COLO668 (cell line): ENCODE results near the gene TSPAN17.
A peak's percentile ranks its signal among the peaks of the same experiment; 100 is the strongest.
"Not testable (repeated sequence)": the region's sequence is repeated elsewhere in the genome, so short reads cannot be mapped to it uniquely, and the experiment has no call there.

Source experiments
- DNase-seq: peaks from one replicate; lab custom pipeline; 2025; ENCODE audit not compliant: unreplicated experiment; lab: John Stamatoyannopoulos, UW

Gene TSPAN17

DNA sequence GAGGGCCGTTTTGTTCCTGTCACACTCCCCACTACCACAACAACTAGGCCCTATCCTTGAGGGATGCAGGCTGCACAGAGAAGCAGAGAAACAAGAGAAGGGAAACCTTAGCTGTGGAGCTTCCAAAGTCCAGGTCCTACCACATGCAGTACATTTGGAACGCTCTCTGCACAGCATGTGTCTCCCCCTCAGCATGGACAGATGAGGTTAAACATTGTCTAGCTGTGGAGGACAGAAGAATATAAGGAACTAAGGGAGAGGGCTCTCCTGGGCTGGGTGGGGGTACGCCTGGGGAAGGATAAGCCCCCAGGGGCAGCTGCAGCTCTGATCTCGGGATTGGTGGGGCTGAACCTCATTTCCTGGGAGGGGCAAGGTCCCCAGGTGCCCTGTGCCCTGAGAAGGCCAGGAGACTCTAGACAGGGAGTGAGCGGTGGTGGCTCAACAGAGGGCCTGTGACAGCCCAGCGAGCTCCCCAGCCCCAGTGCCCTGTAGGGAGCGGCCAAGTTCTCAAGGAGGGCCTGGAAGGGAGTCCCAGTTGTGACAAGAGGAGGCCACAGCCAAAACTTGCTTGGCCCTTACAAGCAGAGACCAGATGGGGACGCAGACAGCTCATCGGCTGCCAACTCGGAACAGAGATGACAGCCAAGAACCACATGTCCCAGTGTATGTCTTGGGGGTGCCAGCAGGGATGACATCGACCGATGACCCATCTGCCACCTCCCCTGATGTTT, 30.1 kb downstream of the TSPAN17 start:
- no peak for DNase-seq

DNA sequence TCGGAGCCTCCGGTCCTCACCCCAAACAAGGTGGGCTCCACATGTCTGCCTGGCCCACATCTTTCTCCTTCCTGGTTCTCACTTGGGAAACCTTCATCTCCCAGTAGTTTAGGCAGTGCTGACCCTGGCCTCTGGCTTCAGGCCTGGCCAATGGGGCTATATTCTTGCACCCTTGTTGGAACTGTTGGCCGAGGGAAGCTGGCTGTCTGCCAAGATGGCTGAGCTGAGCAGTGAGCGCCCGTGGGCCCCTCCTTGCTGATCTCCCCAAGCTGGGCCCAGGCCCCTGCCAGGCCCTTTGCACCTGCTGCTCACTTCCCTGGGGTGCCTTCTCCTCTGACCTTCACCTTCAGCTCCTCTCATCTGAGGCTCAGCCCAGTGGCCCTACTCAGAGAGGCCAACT, 31.3 kb downstream of the TSPAN17 start:
- peak; percentile 10 for DNase-seq

DNA sequence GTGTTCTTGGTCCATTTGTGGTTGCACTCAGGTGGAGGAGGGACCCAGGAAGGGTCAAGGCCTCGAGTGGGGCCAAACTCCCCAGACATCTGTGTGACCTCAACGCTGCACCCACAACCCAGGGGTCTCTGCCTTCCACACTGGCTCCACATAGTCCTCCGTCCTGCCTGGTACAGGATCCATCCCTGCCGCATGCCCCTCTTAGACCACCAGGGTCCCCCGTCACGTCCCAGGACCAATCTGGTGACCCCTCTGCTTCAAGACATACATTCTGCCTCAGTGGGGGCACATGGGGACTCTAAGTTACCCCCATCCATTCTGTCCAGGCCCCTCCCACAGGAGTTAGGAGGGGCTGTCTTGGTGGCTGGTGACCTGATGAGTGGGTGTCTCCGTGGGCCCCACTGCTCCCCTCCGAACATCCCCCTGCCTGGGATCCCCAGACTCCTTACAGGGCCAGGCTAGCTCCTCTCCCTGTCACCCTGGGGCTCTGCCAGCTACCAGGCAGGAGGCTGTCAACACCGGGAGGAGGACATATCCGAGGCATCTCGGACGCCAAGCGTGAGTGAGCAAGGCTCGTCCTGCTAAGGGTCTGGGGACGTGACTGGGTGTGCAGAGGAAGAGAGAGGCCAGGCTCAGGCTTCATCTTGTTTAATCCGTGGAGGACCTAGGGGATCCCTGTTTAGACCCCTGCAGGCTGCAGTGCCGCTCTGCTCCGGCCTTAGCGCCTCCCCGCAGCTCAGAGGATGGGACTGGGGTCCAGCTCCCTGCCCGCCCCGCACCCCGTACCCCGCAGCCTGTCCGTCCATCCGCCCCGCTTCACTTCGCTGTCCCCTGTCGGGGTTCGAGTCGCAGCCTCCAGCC, 32.3 kb downstream of the TSPAN17 start:
- DNase-seq = no peak

DNA sequence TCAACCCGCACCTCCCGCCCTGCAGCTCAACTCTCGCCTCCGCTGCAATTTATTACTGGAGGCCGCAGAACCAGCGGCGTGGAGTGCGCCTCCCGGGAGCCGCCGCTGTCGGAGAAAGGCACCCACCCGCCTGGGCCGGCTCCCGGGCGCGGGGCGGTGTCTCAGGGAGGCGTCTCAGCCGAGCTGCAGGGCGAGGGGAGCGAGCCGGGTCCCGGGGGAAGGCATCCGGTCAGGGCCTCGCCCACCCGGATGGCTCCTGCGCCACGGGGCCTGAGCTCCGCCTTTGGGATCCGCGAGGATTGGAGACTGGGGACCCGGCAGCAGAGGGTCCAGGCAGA, 32.9 kb downstream of the TSPAN17 start:
- DNase-seq = no peak

DNA sequence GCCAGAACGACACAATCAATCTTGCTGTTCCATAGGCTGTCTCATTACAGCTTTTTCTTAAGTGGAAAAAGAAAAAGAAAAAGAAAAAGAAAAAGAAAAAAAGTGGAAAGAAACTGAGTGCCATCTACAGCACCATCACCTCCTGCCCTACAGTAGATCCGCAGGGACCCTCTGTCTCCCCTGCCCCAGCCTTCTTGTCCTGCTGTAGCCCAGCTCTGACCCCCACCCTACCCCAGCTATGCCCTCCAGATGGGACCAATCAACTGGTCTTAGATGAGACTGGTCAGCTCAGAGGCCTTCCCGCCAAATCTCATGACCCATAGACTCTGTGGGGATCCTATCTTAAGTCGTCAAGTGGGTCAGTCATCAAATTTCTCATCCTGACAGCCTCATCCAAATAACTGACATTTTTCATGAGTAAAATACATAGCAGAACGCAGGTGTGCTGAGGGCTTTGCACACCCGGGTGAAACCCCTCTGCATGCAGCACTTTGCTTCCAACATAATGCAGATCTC, 34.8 kb downstream of the TSPAN17 start:
- no peak for DNase-seq

DNA sequence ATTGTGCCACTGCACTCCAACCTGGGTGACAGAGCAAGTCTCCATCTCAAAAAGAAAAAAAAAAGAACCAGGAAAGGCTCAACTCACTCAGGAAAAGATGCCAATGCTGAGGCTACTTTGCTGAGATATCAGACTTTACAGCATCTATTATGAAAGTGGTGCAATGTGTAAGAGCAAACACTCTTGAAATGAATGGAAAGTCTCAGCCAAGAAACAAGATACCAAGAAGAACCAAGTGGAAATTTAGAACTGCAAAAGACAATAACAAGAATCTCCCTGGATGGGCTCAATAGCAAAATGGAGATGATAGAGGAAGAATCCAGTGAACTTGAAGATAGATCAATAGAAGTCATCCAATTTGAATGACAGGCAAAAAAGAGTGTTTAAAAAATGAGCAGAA, 37.7 kb downstream of the TSPAN17 start:
- DNase-seq = no peak

DNA sequence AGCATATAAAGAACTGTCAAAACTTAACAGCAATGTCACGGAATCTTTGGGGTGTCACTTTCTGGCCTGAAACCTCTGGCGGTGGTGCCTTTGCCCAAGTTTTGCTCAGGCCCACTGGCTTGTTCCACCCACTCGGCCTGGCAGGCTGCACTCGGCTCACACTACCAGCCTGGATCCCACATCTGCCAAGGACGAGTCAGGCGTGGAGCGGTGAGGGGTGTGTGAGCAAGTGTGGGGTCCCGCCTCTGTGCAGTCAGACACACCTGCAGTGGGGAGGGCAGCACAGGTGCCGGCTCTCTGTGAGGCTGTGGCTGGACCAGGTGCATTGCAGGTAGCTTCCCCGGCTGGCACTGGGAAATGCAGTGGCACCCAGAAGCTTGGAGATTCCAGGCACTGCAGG, 40.0 kb downstream of the TSPAN17 start:
- DNase-seq = no peak

DNA sequence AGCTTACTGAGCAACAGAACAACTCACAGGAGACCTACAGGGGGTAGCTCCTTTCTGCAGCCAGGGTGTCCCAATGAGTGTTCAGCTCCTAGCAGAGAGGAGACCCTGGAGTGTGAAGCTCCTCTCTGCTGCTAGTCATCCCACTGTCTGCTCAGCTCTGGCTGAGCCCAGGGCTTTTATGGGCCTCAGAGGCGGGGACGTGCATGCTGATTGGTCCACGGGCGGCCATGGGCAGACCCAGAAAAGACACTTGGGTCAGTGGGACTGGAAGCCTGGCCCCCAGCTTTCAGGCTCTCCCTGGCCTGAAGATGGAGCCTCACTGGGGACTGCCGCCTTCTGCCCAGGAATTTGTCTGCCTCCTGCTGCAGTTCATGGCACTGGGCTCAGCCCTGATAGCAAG, 40.6 kb downstream of the TSPAN17 start:
- no peak for DNase-seq

DNA sequence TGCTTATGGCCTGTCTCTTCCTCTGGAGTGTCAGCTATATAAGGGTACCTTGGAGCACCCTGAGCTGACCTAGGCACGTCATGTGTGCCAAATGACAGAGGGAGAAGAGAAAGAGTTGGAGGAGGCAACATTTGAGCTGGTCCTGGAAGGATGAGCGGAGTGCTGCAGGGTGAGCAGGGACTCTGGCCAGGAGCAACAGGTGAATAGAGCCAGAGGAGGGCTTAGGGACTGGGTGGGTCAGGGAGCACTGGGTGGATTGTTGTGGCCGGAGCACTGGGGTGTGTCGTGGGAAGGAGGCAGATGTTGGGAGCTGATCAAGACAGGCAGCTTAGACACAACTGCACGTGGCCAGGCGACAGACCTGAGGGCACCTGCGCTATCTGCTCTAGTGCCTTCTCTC, 43.6 kb downstream of the TSPAN17 start:
- DNase-seq = no peak

DNA sequence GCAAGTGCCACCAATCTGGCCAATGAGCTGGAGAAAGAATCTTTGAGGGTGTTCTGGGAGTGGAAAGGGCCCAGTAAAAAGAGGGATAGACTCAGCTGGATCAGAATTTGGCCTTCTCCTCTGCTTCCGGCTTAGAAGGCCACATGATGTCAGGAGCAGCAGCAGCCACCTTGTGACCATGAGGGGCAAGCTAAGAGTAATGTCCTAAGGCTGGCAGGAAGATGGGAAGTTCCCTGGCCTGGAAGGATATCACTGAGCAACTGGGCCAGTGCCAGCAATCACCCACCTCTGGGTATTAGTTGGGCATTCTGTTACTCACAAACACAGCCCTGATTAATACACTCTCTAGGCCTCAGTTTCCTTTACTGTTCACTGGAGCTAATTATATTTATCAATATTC, 44.2 kb downstream of the TSPAN17 start:
- DNase-seq = no peak

DNA sequence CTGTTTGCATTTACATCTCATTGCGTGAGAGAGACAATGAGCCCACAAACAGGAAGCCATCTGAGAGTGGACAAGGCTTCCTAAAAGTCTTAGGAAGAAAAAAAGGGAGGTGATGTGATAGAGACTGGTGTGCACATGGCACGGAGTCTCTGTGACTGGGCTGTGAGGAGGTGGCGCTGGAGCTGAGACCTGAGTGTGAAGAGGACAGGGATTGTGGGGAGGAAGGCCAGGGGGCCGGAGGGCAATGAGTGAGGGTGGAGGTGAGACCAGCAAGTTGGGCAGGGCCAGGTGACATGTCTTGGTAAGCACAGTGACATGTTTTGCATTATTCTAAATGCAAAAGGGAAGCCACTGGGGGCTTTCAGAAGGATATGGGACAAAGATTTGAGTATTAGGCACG, 45.0 kb downstream of the TSPAN17 start:
- no peak for DNase-seq

DNA sequence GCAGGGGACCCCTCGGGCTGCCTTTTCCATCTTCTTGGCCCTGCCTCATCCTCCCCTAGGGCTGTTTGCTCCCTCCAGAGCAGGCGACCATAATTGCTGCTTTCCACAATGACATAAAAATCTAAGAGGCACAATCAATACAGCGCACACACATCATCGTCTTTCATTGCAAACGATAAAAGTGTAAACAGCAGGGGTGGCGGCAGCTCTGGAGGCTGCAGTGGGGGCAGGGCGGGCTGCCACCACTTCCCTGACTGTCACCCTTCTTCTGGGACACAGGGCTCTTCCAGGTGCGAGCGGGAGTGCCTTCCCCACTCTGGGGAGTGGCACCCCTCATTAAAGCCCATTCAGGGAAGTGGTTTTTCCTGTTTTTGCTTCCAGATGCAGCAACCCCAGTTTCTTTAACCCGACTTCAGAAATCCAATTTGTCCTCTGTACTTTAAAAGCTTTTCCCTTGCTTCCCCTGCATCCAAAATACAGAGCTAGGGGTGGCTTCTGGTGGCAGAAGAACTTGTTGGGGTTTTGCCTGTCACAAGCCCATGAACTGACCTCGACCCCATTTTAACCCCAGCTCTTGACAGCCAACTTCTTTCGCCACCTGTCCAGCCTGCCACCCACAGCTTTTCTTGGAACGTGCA, 45.7 kb downstream of the TSPAN17 start:
- peak; percentile 67 for DNase-seq

DNA sequence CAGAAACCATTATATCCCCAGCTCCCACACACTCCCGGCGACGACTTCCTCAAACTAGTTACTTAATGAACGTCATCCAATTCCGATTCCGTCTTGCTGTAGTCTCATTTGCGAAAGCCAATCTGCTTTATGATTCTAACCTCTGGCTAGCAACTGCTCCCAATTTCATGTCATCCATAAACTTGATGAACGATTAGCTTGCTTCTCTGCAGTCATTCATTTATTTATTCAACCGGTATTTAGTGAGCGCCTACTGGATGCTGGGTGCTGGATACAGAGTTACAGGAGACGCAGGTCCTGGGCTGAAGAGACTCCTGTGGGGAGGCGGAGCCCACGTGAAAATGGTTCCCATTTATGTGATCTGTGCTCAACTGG, 46.2 kb downstream of the TSPAN17 start:
- DNase-seq = no peak

DNA sequence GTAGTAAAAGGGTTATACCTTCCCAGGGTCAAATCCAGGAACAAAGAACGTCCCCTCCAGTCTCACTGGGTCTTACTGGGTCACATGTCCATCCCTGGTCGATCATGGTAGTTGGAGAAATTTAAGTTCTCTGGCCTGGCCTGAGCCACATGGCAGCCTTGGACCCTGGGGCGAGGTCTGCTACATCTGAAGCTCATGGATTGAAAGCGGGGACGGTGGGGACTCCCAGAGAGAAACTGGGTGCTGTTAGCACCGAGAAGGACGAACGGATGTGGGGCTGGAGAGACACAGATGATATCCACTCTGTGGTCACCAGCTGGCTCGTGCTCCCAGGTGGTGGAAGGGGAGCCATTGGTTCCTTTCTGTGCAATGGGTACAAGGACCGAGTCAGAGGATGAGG, 46.9 kb downstream of the TSPAN17 start:
- DNase-seq = no peak

DNA sequence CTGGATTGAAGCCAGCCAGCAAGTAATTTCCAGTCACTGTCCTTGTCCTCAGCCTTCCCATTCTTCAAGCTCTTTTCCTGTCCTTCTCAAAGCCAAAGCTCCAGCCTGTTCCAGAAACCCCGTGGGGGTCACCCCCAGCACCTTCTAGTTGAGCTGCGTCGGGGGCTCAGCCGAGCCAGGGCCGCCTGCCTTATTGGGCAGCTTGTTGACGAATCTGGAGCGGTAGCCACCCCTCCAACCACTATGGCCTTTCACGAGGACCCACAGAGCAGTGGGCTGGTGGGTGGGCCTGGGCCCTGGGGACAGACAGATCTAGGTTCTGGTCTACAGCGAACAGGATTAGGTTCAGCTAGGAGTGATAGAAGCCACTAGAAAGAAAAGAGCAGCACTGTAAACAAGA, 47.3 kb downstream of the TSPAN17 start:
- DNase-seq = no peak

DNA sequence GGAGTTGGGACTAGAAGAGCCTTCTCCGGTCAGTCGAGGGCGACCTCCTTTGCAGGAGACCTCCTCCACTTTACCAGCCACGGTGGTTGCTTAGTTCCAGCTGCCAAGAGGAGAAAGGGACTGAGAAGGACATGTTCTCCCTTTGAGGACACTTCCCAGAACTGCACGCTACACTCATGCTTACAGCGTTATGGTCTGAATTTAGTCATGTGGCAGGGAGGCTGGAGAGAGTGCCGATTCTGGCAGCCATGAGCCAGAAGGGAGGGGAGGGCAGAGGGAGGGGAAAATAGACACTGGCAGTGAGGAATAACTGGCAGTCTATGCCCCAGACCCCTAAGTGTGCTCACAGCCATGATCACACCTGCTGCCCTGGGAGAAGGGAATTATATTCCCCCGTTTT, 47.8 kb downstream of the TSPAN17 start:
- no peak for DNase-seq

DNA sequence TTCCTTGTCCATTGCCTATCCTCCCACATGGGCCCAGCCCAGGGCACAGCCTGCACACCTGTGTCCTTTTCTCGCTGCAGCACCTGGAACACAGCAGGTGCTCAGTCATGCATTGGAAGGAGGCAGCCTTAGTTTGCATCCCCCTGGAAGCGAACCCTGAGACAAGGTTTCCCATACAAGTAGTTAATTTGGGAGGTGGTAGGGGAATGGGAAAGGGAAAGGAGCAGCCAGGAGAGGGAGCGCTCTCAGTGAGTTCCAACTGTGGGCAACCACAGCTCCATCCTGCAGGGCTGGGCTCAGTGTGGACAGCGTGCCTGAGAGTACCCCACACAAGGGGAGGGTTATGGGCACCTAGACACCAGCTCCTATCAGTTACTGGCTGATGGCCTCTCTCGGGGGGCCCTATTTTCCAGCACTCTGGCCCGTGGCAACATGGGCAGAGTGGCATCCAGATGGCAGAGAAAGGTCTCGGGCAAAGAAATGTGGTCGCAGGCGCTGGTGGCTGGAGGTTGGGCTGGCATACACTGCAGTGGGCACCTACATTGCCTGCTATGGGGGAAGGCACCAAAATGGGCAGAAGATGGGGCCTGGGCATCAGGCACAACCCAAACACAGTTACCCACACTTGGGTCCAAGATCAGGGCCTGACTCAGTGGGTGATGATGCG, 50.1 kb downstream of the TSPAN17 start:
- peak; percentile 15 for DNase-seq

DNA sequence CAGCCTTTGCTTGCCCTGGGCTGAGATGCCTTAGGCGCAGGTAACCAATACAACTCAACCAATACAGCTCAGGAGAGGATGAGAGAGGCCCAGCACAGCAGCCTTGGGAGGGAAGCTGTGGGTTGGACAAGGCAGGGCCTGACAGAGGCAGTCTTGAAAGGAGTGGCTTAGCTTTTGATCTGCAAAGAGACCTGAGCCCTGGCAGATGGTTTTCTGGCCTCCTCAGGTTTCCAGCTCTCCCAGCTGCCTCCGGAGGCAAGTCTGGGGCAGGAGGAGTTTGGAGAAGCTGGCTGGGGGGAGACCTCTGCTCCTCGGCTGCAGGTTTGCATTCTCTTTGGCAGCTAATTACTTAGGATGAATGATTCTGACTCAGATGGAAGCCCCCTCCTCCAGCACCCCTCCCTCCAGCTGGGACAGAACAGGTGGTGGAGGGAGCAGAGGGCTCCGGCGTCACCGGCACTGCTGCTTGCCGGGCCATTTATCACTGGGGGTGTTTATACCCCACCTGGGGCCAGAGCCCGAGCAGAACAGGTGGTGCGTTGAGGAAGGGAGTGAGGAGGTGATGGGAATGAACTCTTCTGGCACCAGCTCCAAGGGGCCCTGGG, 50.8 kb downstream of the TSPAN17 start:
- DNase-seq = peak; percentile 65

DNA sequence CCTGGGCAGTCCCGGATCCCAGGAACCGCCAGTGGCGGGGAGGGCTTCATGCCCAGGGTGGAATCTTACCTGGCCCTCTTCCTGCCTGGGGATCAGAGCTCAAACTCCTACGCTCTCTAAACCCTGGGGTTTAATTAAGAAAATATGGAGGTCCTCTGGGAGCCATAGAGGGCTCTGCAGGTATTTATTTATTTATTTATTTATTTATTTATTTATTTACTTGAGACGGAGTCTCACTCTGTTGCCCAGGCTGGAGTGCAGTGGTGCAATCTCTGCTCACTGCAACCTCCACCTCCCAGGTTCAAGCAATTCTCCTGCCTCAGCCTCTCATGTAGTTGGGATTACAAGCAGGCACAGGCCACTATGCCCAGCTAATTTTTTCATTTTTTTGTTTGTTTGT, 52.2 kb downstream of the TSPAN17 start:
- DNase-seq = not testable (repeated sequence)

DNA sequence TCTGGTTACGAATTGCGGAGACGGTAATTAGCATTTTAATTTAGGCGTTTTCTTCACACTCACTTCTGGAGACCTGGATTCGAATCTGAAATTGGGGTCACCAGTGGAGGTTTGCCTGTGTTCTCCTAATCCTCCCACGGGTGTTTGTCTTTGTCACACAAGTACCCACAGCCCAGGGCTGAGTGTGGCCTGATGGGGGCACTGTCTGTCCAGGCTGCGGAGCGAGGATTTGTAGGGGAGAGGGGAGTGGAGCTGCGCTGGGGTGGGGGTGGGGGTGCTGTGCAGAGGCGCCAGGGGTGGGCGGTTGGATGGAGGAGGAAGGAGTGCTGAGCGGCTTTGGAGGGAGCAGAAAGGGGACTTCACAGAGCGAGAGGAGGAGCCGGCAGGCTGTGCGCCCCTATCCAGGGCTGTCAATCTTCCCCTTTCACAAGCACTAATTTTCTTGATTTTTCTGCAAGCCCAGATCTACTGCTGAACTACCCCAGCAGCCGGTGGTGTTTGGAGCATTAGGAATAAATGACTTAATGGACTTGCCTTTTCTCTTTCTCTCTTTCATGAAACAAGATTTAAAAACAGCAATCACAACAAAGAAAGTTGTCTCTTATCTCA, 53.1 kb downstream of the TSPAN17 start:
- peak; percentile 4 for DNase-seq
